Liver (tissue), 9 donors: ENCODE results near the gene CCDC40. TPM values are rescaled to one million over a fixed set of nuclear protein-coding genes. Genes with fewer than 3 reads are reported as not detected.

Experiments
- DNase-seq: peaks from one replicate; pipeline ENCODE4 v3.0.0-alpha.2; 2017; ENCODE audit warnings: low spot score
- H3K27ac ChIP-seq, 2 donors: one replicate each; pipeline ENCODE4 v1.7.0; 2013; ENCODE audit warnings: inconsistent platforms in 2 of 2, low read length in 2 of 2, control low read depth in 1 of 2, low read depth in 1 of 2, mild to moderate bottlenecking in 1 of 2
- H3K27me3 ChIP-seq, 4 donors: one replicate each; pipeline versions ENCODE4 v1.6.1 to v1.7.0; 2013; ENCODE audit warnings: low read length in 3 of 4, inconsistent platforms in 1 of 4, mild to moderate bottlenecking in 1 of 4, moderate library complexity in 1 of 4; ENCODE audit not compliant: control insufficient read depth in 4 of 4, insufficient read depth in 4 of 4
- H3K36me3 ChIP-seq, 4 donors: one replicate each; pipeline versions ENCODE4 v1.6.1 to v1.7.0; 2013; ENCODE audit warnings: low read length in 3 of 4, mild to moderate bottlenecking in 3 of 4, low read depth in 1 of 4, moderate library complexity in 1 of 4; ENCODE audit not compliant: control insufficient read depth in 4 of 4, insufficient read depth in 3 of 4
- H3K4me1 ChIP-seq, 4 donors: one replicate each; pipeline versions ENCODE4 v1.6.1 to v1.7.0; 2013; ENCODE audit warnings: low read length in 3 of 4, mild to moderate bottlenecking in 3 of 4, moderate library complexity in 1 of 4; ENCODE audit not compliant: control insufficient read depth in 4 of 4, insufficient read depth in 4 of 4
- H3K4me3 ChIP-seq, 3 donors: one replicate each; pipeline versions ENCODE4 v1.6.1 to v1.7.0; 2013; ENCODE audit warnings: low read length in 3 of 3, control low read depth in 1 of 3, low read depth in 1 of 3, mild to moderate bottlenecking in 1 of 3
- H3K9ac ChIP-seq, 2 donors: one replicate each; pipeline ENCODE4 v1.7.0; 2013; ENCODE audit warnings: low read length in 2 of 2, mild to moderate bottlenecking in 2 of 2, moderate library complexity in 2 of 2, control low read depth in 1 of 2, low read depth in 1 of 2
- H3K9me3 ChIP-seq, 4 donors: one replicate each; pipeline versions ENCODE4 v1.6.1 to v1.7.0; 2013; ENCODE audit warnings: low read length in 3 of 4; ENCODE audit not compliant: control insufficient read depth in 4 of 4
- EGR1 ChIP-seq, 2 donors: IDR thresholded peaks; 2 replicates each; pipeline ENCODE4 v1.6.1; 2016 to 2018; ENCODE audit warnings: antibody characterized with exemption in 2 of 2, low read depth in 2 of 2
- FOXA1 ChIP-seq: IDR thresholded peaks from 2 replicates; pipeline ENCODE4 v1.6.1; 2016; ENCODE audit warnings: antibody characterized with exemption
- FOXA2 ChIP-seq: IDR thresholded peaks from 2 replicates; pipeline ENCODE4 v1.6.1; 2016; ENCODE audit warnings: antibody characterized with exemption
- GABPA ChIP-seq, 2 donors: IDR thresholded peaks in 1 of 2; conservative IDR thresholded peaks in 1 of 2; 2 replicates each; pipeline ENCODE4 v1.6.1; 2016; ENCODE audit warnings: antibody characterized with exemption in 2 of 2, mild to moderate bottlenecking in 1 of 2, moderate library complexity in 1 of 2
- HNF4A ChIP-seq, 2 donors: conservative IDR thresholded peaks; 2 replicates each; pipeline ENCODE4 v1.6.1; 2016; ENCODE audit warnings: antibody characterized with exemption in 2 of 2, mild to moderate bottlenecking in 2 of 2
- HNF4G ChIP-seq: IDR thresholded peaks from 2 replicates; pipeline ENCODE4 v1.6.1; 2016; ENCODE audit warnings: antibody characterized with exemption
- JUND ChIP-seq, 2 donors: IDR thresholded peaks; 2 replicates each; pipeline ENCODE4 v1.6.1; 2016; ENCODE audit warnings: antibody characterized with exemption in 2 of 2
- NR2F2 ChIP-seq: IDR thresholded peaks from 2 replicates; pipeline ENCODE4 v1.6.1; 2016; ENCODE audit warnings: antibody characterized with exemption
- RAD21 ChIP-seq, 2 donors: IDR thresholded peaks; 2 replicates each; pipeline ENCODE4 v1.6.1; 2016; ENCODE audit warnings: antibody characterized with exemption in 2 of 2, mild to moderate bottlenecking in 2 of 2
- RXRA ChIP-seq, 2 donors: IDR thresholded peaks; 2 replicates each; pipeline ENCODE4 v1.6.1; 2017 to 2018; ENCODE audit warnings: antibody characterized with exemption in 2 of 2, mild to moderate bottlenecking in 1 of 2
- SP1 ChIP-seq: IDR thresholded peaks from 2 replicates; pipeline ENCODE4 v1.6.1; 2018; ENCODE audit warnings: antibody characterized with exemption, mild to moderate bottlenecking
- TAF1 ChIP-seq: conservative IDR thresholded peaks from 2 replicates; pipeline ENCODE4 v1.6.1; 2016; ENCODE audit warnings: antibody characterized with exemption, mild to moderate bottlenecking
- YY1 ChIP-seq: IDR thresholded peaks from 2 replicates; pipeline ENCODE4 v1.6.1; 2016; ENCODE audit warnings: antibody characterized with exemption, mild to moderate bottlenecking
- WGBS: extraction: QIAGEN DNeasy Blood & Tissue Kit; methylation state at CpG from one replicate; pipeline ENCODE4 v1.1.7; 2013; 5-methylcytosine and 5-hydroxymethylcytosine counted together
- polyA plus RNA-seq, 2 donors: library from polyadenylated mRNA; stranded (reverse) in 1 of 2; unstranded in 1 of 2; fragments of 200-250 nt in 1 of 2; fragments of >200 nt in 1 of 2; fragmentation: Nextera tagmentation in 1 of 2; extraction: Ambion mirVana in 1 of 2; gene quantifications; one replicate each; pipeline versions ENCODE4 v1.2.1 to v1.2.3, GENCODE V29; 2013 to 2015
- total RNA-seq, 2 donors: library from RNA; depleted of rRNA; stranded (reverse); fragments of >200 nt; gene quantifications; one replicate each; pipeline ENCODE4 v1.2.3, GENCODE V29; 2014
- TF ChIP-seq, protein P1 (sequence below): IDR thresholded peaks from 2 replicates; pipeline ENCODE4 v1.6.1; 2016; ENCODE audit warnings: antibody characterized with exemption, mild to moderate bottlenecking
- TF ChIP-seq, protein P2 (sequence below): fragments of 150-350 bp; IDR thresholded peaks from 2 replicates; pipeline ENCODE4 v1.5.1; 2017; ENCODE audit warnings: improper control_type of control experiment, low read depth, low read length; ENCODE audit not compliant: missing input control
- TF ChIP-seq, protein P3 (sequence below): IDR thresholded peaks from 2 replicates; pipeline ENCODE4 v1.6.1; 2016; ENCODE audit warnings: antibody characterized with exemption
- TF ChIP-seq, protein P4 (sequence below): IDR thresholded peaks from 2 replicates; pipeline ENCODE4 v1.6.1; 2016; ENCODE audit warnings: antibody characterized with exemption
- TF ChIP-seq, protein P5 (sequence below): IDR thresholded peaks from 2 replicates; pipeline ENCODE4 v1.6.1; 2016; ENCODE audit warnings: antibody characterized with exemption
- donor health status: healthy.
- donor health status: healthy.
- donor health status: healthy.
- donor health status: healthy.
- donor health status: healthy.

CCDC40 gene
- total and polyA plus RNA-seq, 4 donors: 0.60 to 3.0 (median 1.4) TPM

DNA sequence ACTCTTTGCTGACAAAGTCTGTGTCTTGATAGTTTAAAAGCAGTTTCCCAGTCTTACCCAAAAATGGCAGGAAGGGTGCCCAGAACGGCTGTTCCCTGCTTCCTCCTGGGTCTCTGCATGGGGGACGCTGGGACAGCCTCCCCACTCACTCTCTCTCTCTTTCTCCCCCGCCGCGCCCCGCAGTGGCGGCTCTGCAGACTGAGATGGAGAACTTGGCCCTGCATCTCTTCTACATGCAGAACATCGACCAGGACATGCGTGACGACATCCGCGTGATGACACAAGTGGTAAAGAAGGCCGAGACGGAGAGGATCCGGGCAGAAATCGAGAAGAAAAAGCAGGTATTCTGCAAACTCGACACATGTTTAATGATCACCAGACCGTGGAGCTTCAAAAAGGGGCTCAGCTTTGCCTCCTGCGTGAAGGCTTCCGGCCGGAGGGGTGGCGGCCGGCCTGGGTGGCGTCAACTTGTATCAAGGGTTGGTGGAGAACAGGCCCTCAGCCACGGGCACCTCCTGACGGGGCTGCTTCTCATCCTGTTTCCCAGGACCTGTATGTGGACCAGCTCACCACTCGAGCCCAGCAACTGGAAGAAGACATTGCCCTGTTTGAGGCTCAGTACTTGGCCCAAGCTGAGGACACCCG, 22.0 kb downstream of the CCDC40 start:
- WGBS: 96% methylated on average over 28 of the region's 28 CpGs

More for the DNA sequence above, 22.0 kb downstream of the CCDC40 start:
- Histone ChIP-seq H3K4me3 (no peak overlapping the region), H3K9ac (no peak overlapping the region), H3K27ac (no peak overlapping the region), H3K9me3 (no peaks in the 10 kb centered on the region), H3K36me3 (peaks cover 0 to 3% (median 0%) of the 10 kb centered on the region in 4 donors), H3K27me3 (no peaks in the 10 kb centered on the region), H3K4me1 (no peaks in the 10 kb centered on the region)
- TF ChIP-seq RAD21 (IDR thresholded peaks at IDR 0.05): no peak
- TF ChIP-seq FOXA2: no peak
- no peak for TF ChIP-seq EGR1 (IDR thresholded peaks at IDR 0.05; ENCODE audit: low read depth in 2 of 2)
- TF ChIP-seq, protein P1, sequence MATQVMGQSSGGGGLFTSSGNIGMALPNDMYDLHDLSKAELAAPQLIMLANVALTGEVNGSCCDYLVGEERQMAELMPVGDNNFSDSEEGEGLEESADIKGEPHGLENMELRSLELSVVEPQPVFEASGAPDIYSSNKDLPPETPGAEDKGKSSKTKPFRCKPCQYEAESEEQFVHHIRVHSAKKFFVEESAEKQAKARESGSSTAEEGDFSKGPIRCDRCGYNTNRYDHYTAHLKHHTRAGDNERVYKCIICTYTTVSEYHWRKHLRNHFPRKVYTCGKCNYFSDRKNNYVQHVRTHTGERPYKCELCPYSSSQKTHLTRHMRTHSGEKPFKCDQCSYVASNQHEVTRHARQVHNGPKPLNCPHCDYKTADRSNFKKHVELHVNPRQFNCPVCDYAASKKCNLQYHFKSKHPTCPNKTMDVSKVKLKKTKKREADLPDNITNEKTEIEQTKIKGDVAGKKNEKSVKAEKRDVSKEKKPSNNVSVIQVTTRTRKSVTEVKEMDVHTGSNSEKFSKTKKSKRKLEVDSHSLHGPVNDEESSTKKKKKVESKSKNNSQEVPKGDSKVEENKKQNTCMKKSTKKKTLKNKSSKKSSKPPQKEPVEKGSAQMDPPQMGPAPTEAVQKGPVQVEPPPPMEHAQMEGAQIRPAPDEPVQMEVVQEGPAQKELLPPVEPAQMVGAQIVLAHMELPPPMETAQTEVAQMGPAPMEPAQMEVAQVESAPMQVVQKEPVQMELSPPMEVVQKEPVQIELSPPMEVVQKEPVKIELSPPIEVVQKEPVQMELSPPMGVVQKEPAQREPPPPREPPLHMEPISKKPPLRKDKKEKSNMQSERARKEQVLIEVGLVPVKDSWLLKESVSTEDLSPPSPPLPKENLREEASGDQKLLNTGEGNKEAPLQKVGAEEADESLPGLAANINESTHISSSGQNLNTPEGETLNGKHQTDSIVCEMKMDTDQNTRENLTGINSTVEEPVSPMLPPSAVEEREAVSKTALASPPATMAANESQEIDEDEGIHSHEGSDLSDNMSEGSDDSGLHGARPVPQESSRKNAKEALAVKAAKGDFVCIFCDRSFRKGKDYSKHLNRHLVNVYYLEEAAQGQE: no peak
- no peak for TF ChIP-seq TAF1
- no peak for TF ChIP-seq RXRA (IDR thresholded peaks at IDR 0.05)
- TF ChIP-seq NR2F2: no peak
- TF ChIP-seq, protein P2, sequence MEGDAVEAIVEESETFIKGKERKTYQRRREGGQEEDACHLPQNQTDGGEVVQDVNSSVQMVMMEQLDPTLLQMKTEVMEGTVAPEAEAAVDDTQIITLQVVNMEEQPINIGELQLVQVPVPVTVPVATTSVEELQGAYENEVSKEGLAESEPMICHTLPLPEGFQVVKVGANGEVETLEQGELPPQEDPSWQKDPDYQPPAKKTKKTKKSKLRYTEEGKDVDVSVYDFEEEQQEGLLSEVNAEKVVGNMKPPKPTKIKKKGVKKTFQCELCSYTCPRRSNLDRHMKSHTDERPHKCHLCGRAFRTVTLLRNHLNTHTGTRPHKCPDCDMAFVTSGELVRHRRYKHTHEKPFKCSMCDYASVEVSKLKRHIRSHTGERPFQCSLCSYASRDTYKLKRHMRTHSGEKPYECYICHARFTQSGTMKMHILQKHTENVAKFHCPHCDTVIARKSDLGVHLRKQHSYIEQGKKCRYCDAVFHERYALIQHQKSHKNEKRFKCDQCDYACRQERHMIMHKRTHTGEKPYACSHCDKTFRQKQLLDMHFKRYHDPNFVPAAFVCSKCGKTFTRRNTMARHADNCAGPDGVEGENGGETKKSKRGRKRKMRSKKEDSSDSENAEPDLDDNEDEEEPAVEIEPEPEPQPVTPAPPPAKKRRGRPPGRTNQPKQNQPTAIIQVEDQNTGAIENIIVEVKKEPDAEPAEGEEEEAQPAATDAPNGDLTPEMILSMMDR: no peak
- TF ChIP-seq FOXA1: no peak
- TF ChIP-seq, protein P3, sequence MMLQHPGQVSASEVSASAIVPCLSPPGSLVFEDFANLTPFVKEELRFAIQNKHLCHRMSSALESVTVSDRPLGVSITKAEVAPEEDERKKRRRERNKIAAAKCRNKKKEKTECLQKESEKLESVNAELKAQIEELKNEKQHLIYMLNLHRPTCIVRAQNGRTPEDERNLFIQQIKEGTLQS: no peak
- no peak for TF ChIP-seq SP1
- TF ChIP-seq JUND (IDR thresholded peaks at IDR 0.05): no peak
- TF ChIP-seq HNF4A (conservative IDR thresholded peaks at IDR 0.05): no peak
- TF ChIP-seq GABPA (IDR thresholded peaks at IDR 0.05 in 1 of 2, conservative IDR thresholded peaks at IDR 0.05 in 1 of 2): no peak
- no peak for TF ChIP-seq YY1
- TF ChIP-seq, protein P4, sequence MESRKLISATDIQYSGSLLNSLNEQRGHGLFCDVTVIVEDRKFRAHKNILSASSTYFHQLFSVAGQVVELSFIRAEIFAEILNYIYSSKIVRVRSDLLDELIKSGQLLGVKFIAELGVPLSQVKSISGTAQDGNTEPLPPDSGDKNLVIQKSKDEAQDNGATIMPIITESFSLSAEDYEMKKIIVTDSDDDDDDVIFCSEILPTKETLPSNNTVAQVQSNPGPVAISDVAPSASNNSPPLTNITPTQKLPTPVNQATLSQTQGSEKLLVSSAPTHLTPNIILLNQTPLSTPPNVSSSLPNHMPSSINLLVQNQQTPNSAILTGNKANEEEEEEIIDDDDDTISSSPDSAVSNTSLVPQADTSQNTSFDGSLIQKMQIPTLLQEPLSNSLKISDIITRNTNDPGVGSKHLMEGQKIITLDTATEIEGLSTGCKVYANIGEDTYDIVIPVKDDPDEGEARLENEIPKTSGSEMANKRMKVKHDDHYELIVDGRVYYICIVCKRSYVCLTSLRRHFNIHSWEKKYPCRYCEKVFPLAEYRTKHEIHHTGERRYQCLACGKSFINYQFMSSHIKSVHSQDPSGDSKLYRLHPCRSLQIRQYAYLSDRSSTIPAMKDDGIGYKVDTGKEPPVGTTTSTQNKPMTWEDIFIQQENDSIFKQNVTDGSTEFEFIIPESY: no peak
- TF ChIP-seq, protein P5, sequence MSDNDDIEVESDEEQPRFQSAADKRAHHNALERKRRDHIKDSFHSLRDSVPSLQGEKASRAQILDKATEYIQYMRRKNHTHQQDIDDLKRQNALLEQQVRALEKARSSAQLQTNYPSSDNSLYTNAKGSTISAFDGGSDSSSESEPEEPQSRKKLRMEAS: no peak
- TF ChIP-seq HNF4G: no peak
- no peak for DNase-seq
